Stimulated activated CD8-positive, alpha-beta memory T cell treated with anti-CD3 and anti-CD28 coated beads, Interleukin-15, amount 100 ng/mL, for 24 hours (primary cell): ENCODE results near the gene SMURF2.
"Not testable (repeated sequence)": the region's sequence is repeated elsewhere in the genome, so short reads cannot be mapped to it uniquely, and the experiment has no call there.

Experiments
- DNase-seq: peaks from one replicate; pipeline ENCODE4 v3.0.0-alpha.2; 2020; ENCODE audit warnings: low read depth

Gene SMURF2

GRCh38 chr17:64630309-64631223 is 31.5 kb downstream of the SMURF2 start:
- DNase-seq: no peak

DNA sequence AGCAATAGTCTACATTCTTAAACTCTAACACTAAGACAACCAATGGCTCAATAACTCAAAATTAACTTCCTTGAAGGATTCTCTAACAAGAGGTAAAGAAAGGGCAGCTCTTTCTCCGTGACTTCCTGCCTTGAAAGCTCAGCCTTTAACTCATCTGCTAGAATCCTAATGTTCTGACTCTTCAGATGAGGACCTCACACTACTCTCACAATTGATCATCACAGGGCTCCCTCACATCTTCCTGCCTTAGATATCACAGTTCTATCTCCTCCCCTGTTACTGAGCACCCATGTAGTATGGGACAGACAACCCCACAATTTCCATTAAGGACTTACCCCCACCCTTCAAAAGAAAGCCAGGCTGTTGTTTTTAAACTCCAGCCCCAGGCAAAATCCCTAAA is 33.5 kb downstream of the SMURF2 start:
- no peak for DNase-seq

GRCh38 chr17:64627797-64628196 is 34.3 kb downstream of the SMURF2 start:
- DNase-seq: no peak

GRCh38 chr17:64626827-64627226 is 35.3 kb downstream of the SMURF2 start:
- no peak for DNase-seq

- no peak for DNase-seq
These were observed 36.6 kb downstream of the SMURF2 start for GRCh38 chr17:64625541-64625940.

DNA sequence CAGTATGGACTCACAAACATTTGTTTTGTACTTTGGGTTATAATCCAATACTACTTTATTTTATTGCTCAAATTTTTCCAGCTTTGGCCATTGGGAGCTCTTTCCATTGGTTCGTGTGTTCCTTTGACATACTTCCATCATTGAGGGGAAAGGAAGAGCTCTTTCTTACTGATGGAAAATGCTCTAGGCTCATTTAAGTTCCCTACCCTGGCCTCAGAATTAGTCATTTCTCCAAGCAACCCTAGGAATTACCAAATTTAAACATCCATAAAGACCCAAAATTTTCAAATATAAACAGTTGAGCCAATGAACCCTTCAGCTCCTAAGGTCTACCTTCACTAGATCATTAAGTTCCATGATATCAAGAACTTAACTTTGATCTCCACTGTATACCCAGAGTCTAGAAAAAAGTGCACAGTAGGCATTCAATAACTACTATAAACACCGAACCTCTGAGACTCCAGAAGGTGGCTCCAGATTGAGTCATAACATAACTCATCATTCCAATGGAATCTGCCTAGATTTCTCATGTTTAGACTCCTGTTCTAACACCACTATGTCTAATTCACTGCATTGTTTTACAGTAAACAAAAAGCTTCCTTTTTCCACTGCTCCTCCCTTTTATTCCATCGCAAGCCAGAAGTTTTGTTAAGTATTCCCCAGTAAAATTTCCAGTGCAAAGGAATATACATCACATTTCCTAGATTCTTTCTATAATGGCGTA is 39.0 kb downstream of the SMURF2 start:
- no peak for DNase-seq

DNA sequence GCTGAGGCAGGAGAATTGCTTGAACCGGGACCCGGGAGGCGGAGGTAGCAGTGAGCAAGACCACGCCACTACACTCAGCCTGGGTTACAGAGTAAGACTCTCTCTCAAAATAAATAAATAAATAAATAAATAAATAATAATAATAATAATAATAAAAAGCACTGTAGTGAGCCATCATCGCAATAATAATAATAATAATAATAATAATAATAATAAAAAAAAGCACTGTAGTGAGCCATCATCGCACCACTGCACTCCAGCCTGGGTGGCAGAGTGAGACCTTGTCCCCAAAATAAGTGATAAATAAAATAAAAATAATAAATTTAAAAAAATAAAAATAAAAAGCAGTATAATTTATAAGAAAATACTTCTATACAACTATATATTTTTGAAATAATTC is 40.3 kb downstream of the SMURF2 start:
- no peak for DNase-seq

GRCh38 chr17:64618848-64619247 is 43.3 kb downstream of the SMURF2 start:
- no peak for DNase-seq

GRCh38 chr17:64617125-64617780 is 44.9 kb downstream of the SMURF2 start:
- DNase-seq: no peak

DNA sequence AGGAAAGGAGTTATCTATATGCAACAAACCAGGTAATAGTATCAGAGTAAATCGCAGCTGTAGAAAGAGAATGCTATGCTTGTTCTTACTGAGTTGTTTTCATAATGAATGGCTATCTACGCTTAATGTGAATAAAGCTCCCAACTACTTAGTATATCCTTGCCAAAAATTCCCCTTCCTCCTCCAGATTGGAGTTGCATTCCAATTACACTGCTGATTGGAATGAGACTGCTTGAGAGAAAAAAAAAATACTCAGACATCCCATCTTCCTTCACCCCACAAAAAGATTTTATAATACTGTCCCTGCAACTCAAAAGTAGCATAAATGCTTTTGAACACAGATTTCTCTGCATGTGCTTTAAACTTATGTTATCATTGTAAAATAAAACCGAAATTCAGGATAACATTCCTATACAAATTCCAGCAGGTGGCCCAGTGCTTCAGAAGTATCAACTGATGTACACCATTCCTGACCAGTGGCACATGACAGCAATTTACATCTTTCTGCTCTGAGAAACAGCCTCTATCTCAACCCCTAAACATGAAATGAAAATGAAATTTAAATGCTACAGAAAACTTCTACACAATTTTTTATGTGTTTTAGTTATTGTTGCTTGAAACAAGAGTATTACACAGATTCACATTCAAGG is 47.0 kb downstream of the SMURF2 start:
- no peak for DNase-seq

DNA sequence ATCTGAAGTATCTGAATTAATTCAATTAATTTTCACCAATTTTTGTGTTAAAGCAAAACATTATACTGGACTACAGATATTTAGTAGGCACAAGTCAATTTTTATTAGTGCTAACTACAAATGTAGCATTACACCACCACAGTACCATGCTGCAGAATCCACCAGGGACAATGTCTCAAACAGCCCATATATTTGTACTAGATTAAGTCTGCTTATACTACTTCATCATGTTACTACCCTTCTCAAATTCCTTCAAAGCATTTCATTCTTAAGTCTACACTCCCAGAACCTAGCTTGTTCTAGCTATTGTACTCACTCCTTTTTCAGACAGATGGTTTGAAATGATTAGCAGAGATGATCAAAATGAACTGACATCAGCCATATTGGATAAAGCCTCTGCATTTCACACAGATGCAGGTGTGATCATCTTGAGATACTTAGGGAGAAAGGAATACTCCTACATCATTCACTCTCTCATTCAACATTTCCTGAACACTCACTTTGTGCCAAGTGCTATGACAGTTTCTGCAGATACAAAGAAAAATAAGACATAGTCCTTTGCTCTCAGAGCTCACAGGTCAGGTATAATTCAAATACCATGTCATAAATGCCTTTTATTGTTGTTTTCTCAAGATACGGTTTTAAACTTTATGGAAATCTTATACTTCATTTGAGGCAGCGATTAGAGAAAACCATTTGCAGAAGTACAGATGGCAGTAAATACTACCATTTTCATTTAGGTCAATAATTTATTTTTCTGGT is 47.7 kb downstream of the SMURF2 start:
- no peak for DNase-seq

DNA sequence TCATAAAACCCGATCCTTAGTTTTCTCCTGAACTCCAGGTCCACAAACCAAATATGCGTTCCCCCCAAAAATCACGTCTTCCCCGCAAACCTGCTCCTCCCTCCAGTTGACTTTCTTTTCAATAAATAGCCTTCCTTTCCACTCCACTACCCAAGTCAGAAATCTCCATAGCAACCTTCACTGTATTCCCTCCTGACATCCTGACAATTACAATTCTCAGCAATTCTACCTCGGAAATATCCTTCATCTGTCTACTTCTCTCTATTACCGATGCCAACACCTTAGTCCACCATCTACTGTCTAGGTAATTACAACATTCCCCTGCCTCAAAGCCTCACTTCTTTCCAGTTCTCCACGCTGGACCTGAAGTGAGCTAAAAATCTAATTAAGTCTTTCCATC is 50.7 kb downstream of the SMURF2 start:
- no peak for DNase-seq

DNA sequence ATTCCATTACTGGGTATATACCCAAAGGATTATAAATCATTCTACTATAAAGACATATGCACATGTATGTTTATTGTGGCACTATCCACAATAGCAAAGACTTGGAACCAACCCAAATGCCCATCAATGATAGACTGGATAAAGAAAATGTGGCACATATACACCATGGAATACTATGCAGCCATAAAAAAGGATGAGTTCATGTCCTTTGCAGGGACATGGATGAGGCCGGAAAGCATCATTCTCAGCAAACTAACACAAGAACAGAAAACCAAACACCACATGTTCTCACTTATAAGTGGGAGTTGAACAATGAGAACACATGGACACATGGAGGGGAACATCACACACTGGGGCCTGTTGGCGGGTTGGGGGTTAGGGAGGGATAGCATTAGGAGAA is 51.9 kb downstream of the SMURF2 start:
- not testable (repeated sequence) for DNase-seq

GRCh38 chr17:64608571-64608981 is 53.5 kb downstream of the SMURF2 start:
- DNase-seq: no peak

DNA sequence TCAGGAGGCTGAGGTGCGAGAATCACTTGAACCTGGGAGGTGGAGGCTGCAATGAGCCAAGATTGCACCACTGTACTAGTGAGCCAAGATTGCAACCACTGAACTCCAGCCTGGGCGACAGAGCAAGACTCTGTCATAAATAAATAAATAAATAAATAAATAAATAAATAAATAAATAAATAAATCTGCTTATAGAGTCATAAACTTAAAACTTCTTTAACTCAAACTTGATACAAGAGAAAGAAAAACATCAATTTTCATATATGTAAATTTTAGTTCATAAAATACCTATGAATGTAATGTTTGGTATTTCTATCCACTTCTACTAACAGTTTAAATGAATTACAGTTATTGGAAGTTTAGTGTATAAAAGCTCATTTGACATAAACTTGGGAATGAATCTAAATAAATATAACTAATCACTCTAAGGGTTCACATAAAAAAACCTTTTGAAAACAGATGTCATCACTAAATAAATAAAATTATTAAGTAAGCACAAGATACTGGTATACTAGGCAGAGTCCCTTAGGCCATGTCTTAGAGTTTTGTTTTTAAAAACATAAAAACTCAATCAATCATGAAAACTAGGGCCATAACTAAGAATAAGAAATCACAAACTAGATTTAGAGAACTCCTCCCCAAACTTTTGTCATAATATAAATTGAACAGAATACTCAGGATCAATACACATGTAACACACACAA is 54.1 kb downstream of the SMURF2 start:
- no peak for DNase-seq

DNA sequence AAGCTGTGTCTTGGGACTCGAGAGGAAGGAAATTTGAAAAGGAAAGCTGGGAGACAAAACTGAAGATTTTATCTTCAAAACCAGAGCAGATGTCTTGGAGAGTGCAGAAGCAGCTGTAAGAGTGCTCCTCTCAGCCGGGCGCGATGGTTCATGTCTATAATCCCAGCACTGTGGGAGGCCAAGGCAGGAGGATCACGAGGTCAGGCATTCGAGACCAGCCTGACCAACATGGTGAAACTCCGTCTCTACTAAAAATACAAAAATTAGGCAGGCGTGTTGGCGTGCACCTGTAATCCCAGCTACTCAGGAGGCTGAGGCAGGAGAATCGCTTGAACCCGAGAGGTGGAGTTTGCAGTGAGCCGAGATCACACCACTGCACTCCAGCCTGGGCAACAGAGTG is 57.6 kb downstream of the SMURF2 start:
- DNase-seq: not testable (repeated sequence)

DNA sequence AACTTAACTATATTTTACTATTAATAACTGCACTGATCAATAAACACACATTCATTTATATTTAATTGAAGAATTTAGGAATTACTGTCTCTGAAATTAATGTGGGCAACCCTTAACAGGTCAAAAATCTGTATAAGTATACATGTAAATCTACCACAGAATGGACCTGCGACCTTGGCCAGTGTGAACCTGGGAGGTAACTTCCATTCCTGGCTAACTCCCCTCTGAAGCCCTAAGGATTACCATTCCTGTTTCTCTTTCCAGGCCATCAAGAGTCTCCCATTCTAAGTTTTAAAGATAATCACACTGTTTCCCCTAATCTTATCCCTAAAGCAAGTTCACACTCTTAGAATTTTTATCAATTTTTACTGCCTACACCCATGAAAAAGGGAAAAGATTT is 58.1 kb downstream of the SMURF2 start:
- DNase-seq: no peak

DNA sequence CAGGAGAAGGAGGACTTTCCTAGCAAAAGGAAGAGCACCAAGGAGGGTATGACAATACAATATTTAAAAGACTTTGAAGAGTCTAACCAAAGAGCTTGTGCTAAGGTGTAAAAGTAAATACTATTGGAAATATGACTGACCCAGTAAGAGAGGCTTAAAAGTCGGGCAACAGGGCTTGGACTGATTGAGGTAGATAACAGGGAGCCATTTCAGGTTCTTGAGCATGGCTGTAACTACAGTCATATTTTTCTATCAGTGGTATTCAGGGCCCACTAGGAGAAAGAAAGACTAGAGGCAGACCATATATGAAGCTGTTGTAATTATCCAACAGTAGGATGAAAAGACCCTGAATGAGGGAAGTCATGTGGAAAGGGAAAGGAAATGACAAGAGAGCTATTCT is 62.3 kb downstream of the SMURF2 start:
- DNase-seq: no peak

DNA sequence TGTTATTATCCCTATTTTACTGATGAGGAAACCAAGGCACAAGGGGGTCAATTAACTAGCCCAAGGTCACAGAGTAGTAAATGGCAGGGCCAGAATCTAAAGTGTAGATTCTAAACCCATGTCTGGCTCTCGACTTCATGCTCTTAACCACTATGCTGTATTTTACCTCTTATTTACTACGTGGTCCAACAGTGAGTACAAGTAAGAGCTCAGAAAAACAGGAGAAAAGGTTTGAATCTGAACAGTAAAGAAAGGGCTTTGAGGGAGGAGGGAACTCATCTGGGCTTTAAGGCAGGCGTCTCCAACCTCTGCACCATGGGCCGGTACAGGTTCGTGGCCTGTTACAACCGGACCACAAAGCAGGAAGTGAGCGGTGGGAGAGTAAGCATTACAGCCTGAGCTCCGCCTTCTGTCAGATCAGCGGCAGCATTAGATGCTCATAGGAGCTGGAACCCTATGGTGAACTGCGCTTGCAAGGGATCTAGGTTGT is 62.9 kb downstream of the SMURF2 start:
- peak; percentile 2 for DNase-seq

GRCh38 chr17:64598672-64599071 is 63.4 kb downstream of the SMURF2 start:
- DNase-seq: no peak

GRCh38 chr17:64596988-64597387 is 65.1 kb downstream of the SMURF2 start:
- no peak for DNase-seq
